EL (cell line): Measurements from ENCODE around the gene PNISR.
A peak's percentile ranks its signal among the peaks of the same experiment; 100 is the strongest.
"Not testable (repeated sequence)": the region's sequence is repeated elsewhere in the genome, so short reads cannot be mapped to it uniquely, and the experiment has no call there.

Experiments
- DNase-seq: peaks from one replicate; pipeline ENCODE4 v3.0.0-alpha.2; 2016

Gene PNISR, protein sequence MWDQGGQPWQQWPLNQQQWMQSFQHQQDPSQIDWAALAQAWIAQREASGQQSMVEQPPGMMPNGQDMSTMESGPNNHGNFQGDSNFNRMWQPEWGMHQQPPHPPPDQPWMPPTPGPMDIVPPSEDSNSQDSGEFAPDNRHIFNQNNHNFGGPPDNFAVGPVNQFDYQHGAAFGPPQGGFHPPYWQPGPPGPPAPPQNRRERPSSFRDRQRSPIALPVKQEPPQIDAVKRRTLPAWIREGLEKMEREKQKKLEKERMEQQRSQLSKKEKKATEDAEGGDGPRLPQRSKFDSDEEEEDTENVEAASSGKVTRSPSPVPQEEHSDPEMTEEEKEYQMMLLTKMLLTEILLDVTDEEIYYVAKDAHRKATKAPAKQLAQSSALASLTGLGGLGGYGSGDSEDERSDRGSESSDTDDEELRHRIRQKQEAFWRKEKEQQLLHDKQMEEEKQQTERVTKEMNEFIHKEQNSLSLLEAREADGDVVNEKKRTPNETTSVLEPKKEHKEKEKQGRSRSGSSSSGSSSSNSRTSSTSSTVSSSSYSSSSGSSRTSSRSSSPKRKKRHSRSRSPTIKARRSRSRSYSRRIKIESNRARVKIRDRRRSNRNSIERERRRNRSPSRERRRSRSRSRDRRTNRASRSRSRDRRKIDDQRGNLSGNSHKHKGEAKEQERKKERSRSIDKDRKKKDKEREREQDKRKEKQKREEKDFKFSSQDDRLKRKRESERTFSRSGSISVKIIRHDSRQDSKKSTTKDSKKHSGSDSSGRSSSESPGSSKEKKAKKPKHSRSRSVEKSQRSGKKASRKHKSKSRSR

DNA sequence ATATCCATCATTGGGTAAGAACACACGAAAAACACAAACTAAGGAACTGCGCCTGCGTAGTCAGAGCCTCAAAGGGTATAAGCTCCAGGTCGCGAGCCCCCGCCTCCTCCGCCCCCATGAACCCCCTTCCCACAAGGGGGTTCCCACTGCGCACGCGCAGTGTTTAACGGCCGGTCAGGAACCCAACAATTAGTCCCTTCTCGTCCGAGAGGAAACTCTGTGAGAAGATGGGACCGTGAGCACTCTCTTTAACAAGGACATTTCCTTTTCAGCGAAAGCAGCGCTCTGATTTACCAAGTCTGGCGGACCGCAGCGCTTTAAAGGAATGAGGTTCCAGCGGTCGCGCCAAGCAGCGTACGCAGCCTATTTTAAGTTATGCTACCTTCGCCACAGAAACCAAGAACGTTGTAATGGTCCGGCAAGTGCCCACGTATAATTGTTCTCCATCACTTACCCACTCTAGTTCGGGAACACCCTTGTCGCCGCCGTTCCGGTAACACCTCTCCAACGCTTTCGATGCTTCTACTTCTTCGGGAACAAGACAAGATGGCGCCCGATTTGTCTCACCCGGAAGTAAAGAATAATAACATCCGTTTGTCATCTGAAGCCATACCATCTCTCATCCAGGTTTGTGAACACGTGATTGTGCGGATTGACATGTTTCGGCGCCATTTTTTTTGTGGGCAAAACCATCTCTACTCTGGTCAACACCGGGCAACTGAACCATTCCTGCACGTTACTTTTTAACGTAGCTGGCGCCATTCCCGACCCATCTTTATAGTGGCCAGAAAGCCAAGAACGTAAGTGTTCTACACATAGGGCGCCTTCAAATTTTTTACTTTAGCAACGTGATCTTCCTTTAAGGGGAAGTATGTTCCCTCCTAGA lies at the start of gene PNISR:
Gene PNISR, minus strand, starts transcription at position 548 of the 886 bp plus-strand sequence. CDS start 10,649 bp downstream, outside the sequence.
- peak; percentile 99 for DNase-seq

- DNase-seq: no peak
Observed at GRCh38 chr6:99473730-99474129, 48.6 kb upstream of the PNISR start.

DNA sequence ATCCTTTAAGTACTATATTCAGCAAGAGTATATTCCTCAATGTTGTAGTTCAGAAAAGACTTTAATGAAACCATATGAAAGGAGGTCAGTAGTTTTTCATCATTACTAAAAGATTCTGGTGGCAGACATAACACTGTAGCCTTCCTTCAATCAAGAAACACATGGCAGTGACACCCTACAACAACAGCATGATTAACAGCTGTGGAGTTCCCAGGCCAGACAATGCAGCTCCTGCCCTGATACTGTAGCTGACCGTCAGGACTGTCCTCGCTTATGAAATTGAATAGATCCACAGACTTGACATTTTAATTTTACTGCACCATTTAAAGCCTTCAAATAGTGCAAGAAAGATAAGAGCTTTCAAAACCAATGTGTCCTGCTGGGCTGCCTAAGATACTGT lies 46.5 kb upstream of the PNISR start:
- DNase-seq: no peak

DNA sequence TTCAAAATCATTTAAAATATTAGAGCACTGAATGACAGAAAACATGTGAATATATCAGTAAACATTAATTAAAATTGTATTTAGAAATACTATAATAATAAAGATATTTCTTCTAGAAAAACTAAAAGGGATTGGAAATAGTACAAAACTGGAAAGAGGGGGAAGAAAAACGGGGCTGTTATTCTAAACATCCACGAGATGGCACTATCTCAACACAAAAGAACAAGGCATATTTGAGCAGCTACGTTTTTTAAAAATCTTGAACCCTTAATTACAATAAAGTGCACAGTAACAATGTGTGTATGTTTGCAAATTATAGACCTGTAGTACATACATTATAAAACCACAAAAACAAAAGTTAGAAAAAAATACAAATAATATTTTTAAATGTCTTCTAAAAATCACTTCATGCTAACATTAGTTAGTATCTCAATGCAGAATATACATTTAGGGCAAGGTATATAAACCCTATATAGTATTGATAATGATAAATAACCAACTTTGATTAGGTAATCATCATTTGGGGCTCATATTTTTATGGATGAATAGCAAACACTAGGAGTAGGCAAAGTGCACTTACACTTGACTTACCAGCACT lies 42.5 kb upstream of the PNISR start:
- DNase-seq: peak; percentile 25

GRCh38 chr6:99459133-99459532 lies 34.0 kb upstream of the PNISR start:
- not testable (repeated sequence) for DNase-seq

GRCh38 chr6:99458319-99458718 lies 33.2 kb upstream of the PNISR start:
- DNase-seq: peak; percentile 30

DNA sequence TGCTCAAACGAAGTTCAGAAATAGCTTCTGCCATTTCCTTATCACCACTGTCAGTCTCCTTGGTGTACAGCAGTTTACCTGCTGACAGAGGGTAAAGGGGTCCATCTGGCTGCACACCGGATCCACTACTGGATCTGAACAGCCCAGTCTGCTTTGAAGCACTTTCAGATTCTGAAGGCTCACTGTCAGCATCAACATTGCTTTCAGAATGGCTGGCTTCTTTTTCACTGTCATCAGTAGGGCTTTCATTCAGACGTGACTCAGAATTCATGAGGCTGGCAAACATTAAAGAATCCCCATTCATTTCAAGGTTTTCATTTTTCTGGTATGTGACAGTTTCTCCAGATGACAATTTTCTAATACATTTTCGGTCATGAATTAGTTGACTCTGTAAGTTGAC lies 21.0 kb upstream of the PNISR start:
- no peak for DNase-seq

GRCh38 chr6:99434702-99435530 lies 9.8 kb upstream of the PNISR start:
- peak; percentile 27 for DNase-seq

GRCh38 chr6:99432877-99433276 lies 7.8 kb upstream of the PNISR start:
- DNase-seq: no peak

GRCh38 chr6:99431901-99432300 lies 6.8 kb upstream of the PNISR start:
- no peak for DNase-seq

DNA sequence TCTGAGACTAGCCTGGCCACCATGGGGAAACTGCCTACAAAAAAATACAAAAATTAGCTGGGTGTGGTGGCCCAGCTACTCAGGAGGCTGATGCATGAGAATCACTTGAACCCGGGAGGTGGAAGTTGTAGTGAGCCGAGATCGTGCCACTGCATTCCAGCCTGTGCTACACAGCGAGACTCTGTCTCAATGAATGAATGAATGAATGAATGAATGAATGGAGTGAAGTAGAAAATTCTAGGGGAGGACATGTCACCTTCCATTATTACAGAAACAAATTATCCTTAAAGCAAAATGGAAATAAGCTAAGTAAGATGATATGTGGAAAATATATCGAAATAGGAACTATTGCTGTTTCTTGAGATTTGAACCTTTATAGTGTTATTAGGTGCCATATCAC lies 2.9 kb upstream of the PNISR start:
- DNase-seq: no peak

DNA sequence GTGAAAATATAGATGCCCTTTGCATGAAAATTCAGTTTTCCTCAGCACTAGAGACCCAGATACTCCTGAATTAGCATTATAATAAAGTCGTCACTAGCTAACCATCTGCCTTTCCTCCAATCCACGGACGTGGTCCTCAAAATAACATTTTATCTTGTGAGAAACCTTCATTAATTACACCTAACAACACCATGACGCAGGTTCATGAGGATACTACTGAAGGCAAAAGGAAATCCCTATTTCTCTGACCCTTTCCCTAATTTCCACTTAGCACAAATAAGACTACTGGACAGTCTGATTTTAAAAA lies 1.3 kb upstream of the PNISR start:
- no peak for DNase-seq

GRCh38 chr6:99425647-99426450 lies 741 bp upstream of the PNISR start:
- DNase-seq: peak; percentile 91

- no peak for DNase-seq
Observed at GRCh38 chr6:99424022-99424421, 1.1 kb downstream of the PNISR start.

DNA sequence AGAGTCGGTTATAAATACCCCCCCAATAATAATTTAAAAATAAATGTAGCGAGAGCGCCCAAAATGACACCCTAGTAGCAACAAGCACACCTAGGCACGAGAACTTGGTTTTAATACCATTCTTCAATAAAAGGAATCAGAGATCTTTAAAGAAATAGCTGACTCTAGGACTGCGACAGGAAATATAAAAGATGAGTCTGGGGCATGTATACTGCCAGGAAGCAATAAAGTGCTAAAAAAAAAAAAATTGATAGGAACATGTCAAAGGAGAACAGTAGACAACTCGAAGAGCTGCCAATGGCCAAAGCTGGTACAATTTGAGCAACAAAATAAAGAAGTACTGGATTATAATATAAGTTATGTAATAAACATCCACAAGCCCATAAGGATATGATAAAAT lies 2.2 kb downstream of the PNISR start:
- DNase-seq: no peak

DNA sequence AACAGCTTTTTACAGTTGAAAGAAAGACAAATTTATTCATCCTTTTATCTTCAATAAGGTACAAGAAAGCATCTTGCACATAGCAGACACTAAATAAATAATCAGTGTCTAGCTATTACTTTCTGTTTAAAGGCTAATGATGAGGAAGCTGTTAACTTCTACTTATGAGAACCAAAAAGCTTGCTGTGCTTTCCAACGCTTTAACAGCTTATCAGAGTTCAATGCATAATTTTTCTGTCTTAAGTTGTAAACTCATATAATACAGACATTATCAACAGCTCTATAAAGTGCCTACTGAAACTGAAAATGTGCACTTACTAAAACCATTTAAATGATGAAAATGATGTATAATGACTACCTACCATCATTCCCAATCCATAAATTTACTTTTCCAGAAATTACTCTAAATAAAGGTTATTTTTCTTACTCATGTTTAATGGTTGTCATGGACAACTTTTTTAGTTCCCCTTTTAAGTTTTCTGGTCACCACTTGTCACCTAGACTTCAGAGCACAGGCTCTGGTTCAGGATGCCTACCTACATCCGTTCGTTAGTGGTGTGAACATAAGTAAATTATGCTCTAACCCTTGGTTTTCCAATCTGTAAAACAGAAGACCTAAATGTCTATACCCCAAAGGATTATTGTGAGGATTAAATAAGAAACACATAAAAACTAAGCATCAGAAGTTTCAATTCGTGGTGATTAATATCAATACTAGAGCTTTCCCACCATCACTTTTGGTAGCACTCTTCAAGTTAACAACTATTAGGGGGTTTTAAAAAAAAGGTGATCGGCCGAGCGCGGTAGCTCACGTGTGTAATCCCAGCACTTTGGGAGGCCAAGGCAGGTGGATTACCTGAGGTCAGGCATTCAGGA lies 8.0 kb downstream of the PNISR start:
- no peak for DNase-seq

DNA sequence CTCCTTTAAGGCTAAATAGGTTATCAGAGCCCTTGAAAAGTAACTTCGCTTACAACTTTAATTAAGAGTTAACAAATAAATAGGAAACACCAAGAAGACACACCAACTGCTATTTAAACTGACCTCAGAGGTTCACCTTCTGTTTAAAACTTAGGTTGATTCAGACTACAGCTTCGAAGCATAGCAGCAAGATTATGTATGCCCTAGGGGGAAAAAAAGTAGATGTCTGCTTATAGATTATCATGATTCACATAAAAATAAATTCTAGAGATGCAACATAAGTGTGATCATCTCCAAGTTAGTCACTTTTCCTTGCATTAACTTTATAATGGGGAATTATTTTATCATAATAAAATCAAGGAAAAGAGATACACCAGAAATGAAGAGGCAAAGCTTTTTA lies 8.9 kb downstream of the PNISR start:
- peak; percentile 56 for DNase-seq

DNA sequence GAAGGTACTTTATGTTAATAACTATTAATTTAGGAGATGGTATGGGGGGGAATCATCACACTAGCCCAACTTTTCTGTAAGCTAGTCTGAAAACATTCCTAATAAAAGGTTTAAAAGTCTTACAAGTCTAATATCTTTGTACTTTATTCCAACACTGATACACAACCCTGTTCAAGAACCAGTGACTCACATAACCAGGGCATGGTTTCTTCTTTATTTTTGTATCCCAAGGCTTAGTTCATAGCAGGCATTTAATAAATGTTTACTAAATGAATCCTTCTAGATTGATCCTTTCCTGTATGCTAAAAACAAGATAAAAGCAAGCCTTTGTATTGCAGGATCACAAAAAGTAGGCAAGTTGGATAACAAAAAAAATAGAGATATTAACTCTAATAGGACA lies 9.7 kb downstream of the PNISR start:
- no peak for DNase-seq

GRCh38 chr6:99412065-99412464 lies 13.0 kb downstream of the PNISR start:
- DNase-seq: no peak

- DNase-seq: no peak
Observed at GRCh38 chr6:99409672-99410071, 15.4 kb downstream of the PNISR start.
